Activated naive CD4-positive, alpha-beta T cell treated with anti-CD3 and anti-CD28 coated beads, Interleukin-2, amount 10 ng/mL, durations not matched to agents 7 days and 5 days (primary cell): ENCODE results near the gene CCNF.

ENCODE experiments used
- CTCF ChIA-PET: fragments of 350-600 bp; sonication (Branson Sonifier 250); formaldehyde crosslinking; loops from one replicate; lab custom pipeline; 2021; ENCODE audit warnings: antibody characterized with exemption; lab: Charles Lee
- DNase-seq: peaks from one replicate; pipeline ENCODE4 v3.0.0-alpha.2; 2020
- H3K27ac Mint-ChIP-seq: one replicate; pipeline ENCODE4 v1.8.0; 2021; ENCODE audit warnings: mild to moderate bottlenecking, moderate library complexity, mixed read lengths
- H3K27me3 Mint-ChIP-seq: one replicate; pipeline ENCODE4 v1.8.0; 2021; ENCODE audit warnings: mild to moderate bottlenecking, mixed read lengths
- H3K36me3 Mint-ChIP-seq: one replicate; pipeline ENCODE4 v1.8.0; 2021; ENCODE audit warnings: mixed read lengths
- H3K4me1 Mint-ChIP-seq: one replicate; pipeline ENCODE4 v1.8.0; 2021; ENCODE audit warnings: mixed read lengths
- H3K4me3 Mint-ChIP-seq: one replicate; pipeline ENCODE4 v1.8.0; 2021; ENCODE audit warnings: mild to moderate bottlenecking, moderate library complexity, mixed read lengths
- H3K9me3 Mint-ChIP-seq: one replicate; pipeline ENCODE4 v1.8.0; 2021; ENCODE audit warnings: mixed read lengths

Gene CCNF

GRCh38 chr16:2468233-2468724 lies 39.0 kb downstream of the CCNF start:
- Mint-ChIP-seq H3K27ac (no peak overlapping the region), H3K4me1 (peaks cover 9% of the 10 kb centered on the region), H3K9me3 (no peaks in the 10 kb centered on the region), H3K36me3 (no peaks in the 10 kb centered on the region), H3K4me3 (no peak overlapping the region), H3K27me3 (peaks cover 71% of the 10 kb centered on the region)
- DNase-seq = no peak
- CTCF ChIA-PET = interaction anchor here (2.0 kb wide), 1 partner anchor 18 kb away, joined by 5 read pairs; no protein-coding TSS in a partner anchor

- Mint-ChIP-seq H3K4me1 (peaks cover 11% of the 10 kb centered on the region), H3K9me3 (no peaks in the 10 kb centered on the region), H3K27ac (no peak overlapping the region), H3K4me3 (no peak overlapping the region), H3K27me3 (peaks cover 75% of the 10 kb centered on the region), H3K36me3 (no peaks in the 10 kb centered on the region)
- CTCF ChIA-PET = interaction anchor here (2.0 kb wide), 1 partner anchor 17 kb away, joined by 5 read pairs; no protein-coding TSS in a partner anchor
- no peak for DNase-seq
Observed at GRCh38 chr16:2468725-2469398, 39.6 kb downstream of the CCNF start.

GRCh38 chr16:2469399-2470233 lies 40.4 kb downstream of the CCNF start:
- Mint-ChIP-seq H3K36me3 (no peaks in the 10 kb centered on the region), H3K4me1 (peaks cover 11% of the 10 kb centered on the region), H3K9me3 (no peaks in the 10 kb centered on the region), H3K4me3 (no peak overlapping the region), H3K27me3 (peaks cover 79% of the 10 kb centered on the region), H3K27ac (no peak overlapping the region)
- no peak for DNase-seq
- CTCF ChIA-PET = interaction anchor here (2.0 kb wide), 1 partner anchor 17 kb away, joined by 5 read pairs; no protein-coding TSS in a partner anchor

- Mint-ChIP-seq H3K9me3 (no peaks in the 10 kb centered on the region), H3K4me1 (peaks cover 11% of the 10 kb centered on the region), H3K27me3 (peaks cover 79% of the 10 kb centered on the region), H3K4me3 (no peak overlapping the region), H3K27ac (no peak overlapping the region), H3K36me3 (no peaks in the 10 kb centered on the region)
- CTCF ChIA-PET = interaction anchor here (2.0 kb wide), 1 partner anchor 16 kb away, joined by 5 read pairs; no protein-coding TSS in a partner anchor
- no peak for DNase-seq
Observed at GRCh38 chr16:2470234-2470601, 41.0 kb downstream of the CCNF start.

GRCh38 chr16:2470603-2471015 lies 41.4 kb downstream of the CCNF start:
- no peak for DNase-seq
- peaks cover 11% of the 10 kb centered on the region for H3K4me1 Mint-ChIP-seq
- H3K36me3 Mint-ChIP-seq = no peaks in the 10 kb centered on the region
- H3K27me3 Mint-ChIP-seq = peaks cover 79% of the 10 kb centered on the region
- H3K27ac Mint-ChIP-seq = no peak overlapping the region
- no peaks in the 10 kb centered on the region for H3K9me3 Mint-ChIP-seq
- no peak overlapping the region for H3K4me3 Mint-ChIP-seq
- CTCF ChIA-PET = no interaction called here

GRCh38 chr16:2471016-2471652 lies 41.9 kb downstream of the CCNF start, which contains the start of gene NTN3:
Gene NTN3 (plus strand): TSS chr16:2471297. CDS start chr16:2471702, 405 bp downstream.
- H3K27ac Mint-ChIP-seq = no peak within 1 kb of the TSS
- H3K4me1 Mint-ChIP-seq = peaks cover 15% of the 10 kb centered on the region
- H3K36me3 Mint-ChIP-seq = no peaks in the 10 kb centered on the region
- no peak for DNase-seq
- H3K27me3 Mint-ChIP-seq = peaks cover 81% of the 10 kb centered on the region
- CTCF ChIA-PET = interaction anchor here (1.1 kb wide), 1 partner anchor 16 kb away, joined by 3 read pairs; no protein-coding TSS in a partner anchor
- H3K9me3 Mint-ChIP-seq = no peaks in the 10 kb centered on the region
- H3K4me3 Mint-ChIP-seq = no peak within 1 kb of the TSS

GRCh38 chr16:2471653-2472487 lies 42.6 kb downstream of the CCNF start:
- CTCF ChIA-PET = interaction anchor here (1.1 to 1.3 kb wide), 2 partner anchors 15 to 29 kb away, joined by 3 read pairs; no protein-coding TSS in a partner anchor
- peaks cover 81% of the 10 kb centered on the region for H3K27me3 Mint-ChIP-seq
- H3K4me3 Mint-ChIP-seq = no peak overlapping the region
- no peaks in the 10 kb centered on the region for H3K36me3 Mint-ChIP-seq
- no peak overlapping the region for H3K27ac Mint-ChIP-seq
- peaks cover 19% of the 10 kb centered on the region for H3K4me1 Mint-ChIP-seq
- DNase-seq = no peak
- no peaks in the 10 kb centered on the region for H3K9me3 Mint-ChIP-seq

- Mint-ChIP-seq H3K4me3 (no peak overlapping the region), H3K9me3 (no peaks in the 10 kb centered on the region), H3K4me1 (peaks cover 17% of the 10 kb centered on the region), H3K36me3 (no peaks in the 10 kb centered on the region), H3K27me3 (peaks cover 77% of the 10 kb centered on the region), H3K27ac (no peak overlapping the region)
- no peak for DNase-seq
- CTCF ChIA-PET = interaction anchor here (0.9 to 1.3 kb wide), 2 partner anchors 11 to 29 kb away, joined by 3 read pairs; no protein-coding TSS in a partner anchor
Observed at GRCh38 chr16:2472488-2472864, 43.2 kb downstream of the CCNF start.

GRCh38 chr16:2472885-2473445 lies 43.7 kb downstream of the CCNF start:
- H3K27me3 Mint-ChIP-seq = peaks cover 77% of the 10 kb centered on the region
- DNase-seq = no peak
- peak overlapping the region; percentile 68 for H3K4me3 Mint-ChIP-seq
- CTCF ChIA-PET = interaction anchor here (0.9 to 1.3 kb wide), 2 partner anchors 11 to 28 kb away, joined by 3 read pairs; no protein-coding TSS in a partner anchor
- peak overlapping the region; percentile 19 for H3K27ac Mint-ChIP-seq
- no peaks in the 10 kb centered on the region for H3K9me3 Mint-ChIP-seq
- no peaks in the 10 kb centered on the region for H3K36me3 Mint-ChIP-seq
- peaks cover 17% of the 10 kb centered on the region for H3K4me1 Mint-ChIP-seq

GRCh38 chr16:2473446-2473926 lies 44.2 kb downstream of the CCNF start:
- CTCF ChIA-PET = interaction anchor here (0.9 to 1.3 kb wide), 2 partner anchors 12 to 28 kb away, joined by 3 read pairs; no protein-coding TSS in a partner anchor
- Mint-ChIP-seq H3K36me3 (no peaks in the 10 kb centered on the region), H3K27me3 (peaks cover 73% of the 10 kb centered on the region), H3K4me3 (peak overlapping the region; percentile 68), H3K4me1 (peaks cover 15% of the 10 kb centered on the region), H3K9me3 (no peaks in the 10 kb centered on the region), H3K27ac (peak overlapping the region; percentile 65)
- DNase-seq = peak; percentile 61

GRCh38 chr16:2473999-2474876 lies 45.0 kb downstream of the CCNF start:
- Mint-ChIP-seq H3K27me3 (peaks cover 65% of the 10 kb centered on the region), H3K36me3 (no peaks in the 10 kb centered on the region), H3K9me3 (no peaks in the 10 kb centered on the region), H3K4me1 (peaks cover 14% of the 10 kb centered on the region), H3K27ac (no peak overlapping the region), H3K4me3 (peak overlapping the region; percentile 75)
- DNase-seq = peak; percentile 73
- CTCF ChIA-PET = interaction anchor here (1.0 to 1.2 kb wide), 2 partner anchors 12 to 27 kb away, joined by 3 to 5 read pairs; no protein-coding TSS in a partner anchor
